Body of pancreas (tissue), 4 donors: Measurements from ENCODE around the gene GUSB.

Experiments used
- POLR2A ChIP-seq, 3 donors: fragments of 450-650 bp; IDR thresholded peaks; one replicate each; pipeline ENCODE4 v1.6.1; 2016; ENCODE audit warnings: antibody characterized with exemption in 3 of 3, mild to moderate bottlenecking in 2 of 3
- TF ChIP-seq, protein P1 (sequence below), 7 experiments: fragments of 450-650 bp in 4 of 7; fragments of 200-600 bp in 3 of 7; sonication (generic) in 3 of 7; IDR thresholded peaks; one replicate each; pipeline ENCODE4 v1.5.1; 2016 to 2019; ENCODE audit warnings: antibody characterized with exemption in 7 of 7

- TF ChIP-seq, protein P1, sequence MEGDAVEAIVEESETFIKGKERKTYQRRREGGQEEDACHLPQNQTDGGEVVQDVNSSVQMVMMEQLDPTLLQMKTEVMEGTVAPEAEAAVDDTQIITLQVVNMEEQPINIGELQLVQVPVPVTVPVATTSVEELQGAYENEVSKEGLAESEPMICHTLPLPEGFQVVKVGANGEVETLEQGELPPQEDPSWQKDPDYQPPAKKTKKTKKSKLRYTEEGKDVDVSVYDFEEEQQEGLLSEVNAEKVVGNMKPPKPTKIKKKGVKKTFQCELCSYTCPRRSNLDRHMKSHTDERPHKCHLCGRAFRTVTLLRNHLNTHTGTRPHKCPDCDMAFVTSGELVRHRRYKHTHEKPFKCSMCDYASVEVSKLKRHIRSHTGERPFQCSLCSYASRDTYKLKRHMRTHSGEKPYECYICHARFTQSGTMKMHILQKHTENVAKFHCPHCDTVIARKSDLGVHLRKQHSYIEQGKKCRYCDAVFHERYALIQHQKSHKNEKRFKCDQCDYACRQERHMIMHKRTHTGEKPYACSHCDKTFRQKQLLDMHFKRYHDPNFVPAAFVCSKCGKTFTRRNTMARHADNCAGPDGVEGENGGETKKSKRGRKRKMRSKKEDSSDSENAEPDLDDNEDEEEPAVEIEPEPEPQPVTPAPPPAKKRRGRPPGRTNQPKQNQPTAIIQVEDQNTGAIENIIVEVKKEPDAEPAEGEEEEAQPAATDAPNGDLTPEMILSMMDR (IDR thresholded peaks at IDR 0.05), result no peak
- TF ChIP-seq POLR2A (IDR thresholded peaks at IDR 0.05), result no peak
Measured at GRCh38 chr7:65923316-65923715, 58.7 kb downstream of the GUSB start.
